Nephron (organoid): Measurements from ENCODE around the gene HDAC10.

ENCODE experiments used
- H3K27ac Mint-ChIP-seq, 3 experiments: 2 replicates each; pipeline ENCODE4 v1.8.0; 2020; ENCODE audit warnings: mixed read lengths in 3 of 3, mild to moderate bottlenecking in 2 of 3, moderate library complexity in 1 of 3
- H3K27me3 Mint-ChIP-seq: 2 replicates; pipeline ENCODE4 v1.8.0; 2021; ENCODE audit warnings: low read depth, mild to moderate bottlenecking, moderate library complexity, mixed read lengths
- H3K36me3 Mint-ChIP-seq: 2 replicates; pipeline ENCODE4 v1.8.0; 2020; ENCODE audit warnings: low read depth, mixed read lengths
- H3K4me1 Mint-ChIP-seq: 2 replicates; pipeline ENCODE4 v1.8.0; 2020; ENCODE audit warnings: mixed read lengths
- H3K4me3 Mint-ChIP-seq, 3 experiments: 2 replicates each; pipeline ENCODE4 v1.8.0; 2020; ENCODE audit warnings: mild to moderate bottlenecking in 3 of 3, mixed read lengths in 3 of 3, moderate library complexity in 2 of 3
- H3K9me3 Mint-ChIP-seq: 2 replicates; pipeline ENCODE4 v1.8.0; 2020; ENCODE audit warnings: mixed read lengths
- TF ChIP-seq, protein P1 (sequence below), 3 experiments: fragments of 200-600 bp; sonication (generic); IDR thresholded peaks; one replicate each; pipeline ENCODE4 v1.5.0; 2021; ENCODE audit warnings: antibody characterized with exemption in 3 of 3; ENCODE audit not compliant: unreplicated experiment in 3 of 3

Gene HDAC10

GRCh38 chr22:50268655-50269113, 17.6 kb upstream of the HDAC10 start:
- H3K9me3 Mint-ChIP-seq: no peaks in the 10 kb centered on the region

GRCh38 chr22:50267591-50268390, 16.7 kb upstream of the HDAC10 start:
- H3K4me1 Mint-ChIP-seq: peaks cover 4% of the 10 kb centered on the region
- TF ChIP-seq, protein P1, sequence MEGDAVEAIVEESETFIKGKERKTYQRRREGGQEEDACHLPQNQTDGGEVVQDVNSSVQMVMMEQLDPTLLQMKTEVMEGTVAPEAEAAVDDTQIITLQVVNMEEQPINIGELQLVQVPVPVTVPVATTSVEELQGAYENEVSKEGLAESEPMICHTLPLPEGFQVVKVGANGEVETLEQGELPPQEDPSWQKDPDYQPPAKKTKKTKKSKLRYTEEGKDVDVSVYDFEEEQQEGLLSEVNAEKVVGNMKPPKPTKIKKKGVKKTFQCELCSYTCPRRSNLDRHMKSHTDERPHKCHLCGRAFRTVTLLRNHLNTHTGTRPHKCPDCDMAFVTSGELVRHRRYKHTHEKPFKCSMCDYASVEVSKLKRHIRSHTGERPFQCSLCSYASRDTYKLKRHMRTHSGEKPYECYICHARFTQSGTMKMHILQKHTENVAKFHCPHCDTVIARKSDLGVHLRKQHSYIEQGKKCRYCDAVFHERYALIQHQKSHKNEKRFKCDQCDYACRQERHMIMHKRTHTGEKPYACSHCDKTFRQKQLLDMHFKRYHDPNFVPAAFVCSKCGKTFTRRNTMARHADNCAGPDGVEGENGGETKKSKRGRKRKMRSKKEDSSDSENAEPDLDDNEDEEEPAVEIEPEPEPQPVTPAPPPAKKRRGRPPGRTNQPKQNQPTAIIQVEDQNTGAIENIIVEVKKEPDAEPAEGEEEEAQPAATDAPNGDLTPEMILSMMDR (IDR thresholded peaks at IDR 0.05; ENCODE audit: unreplicated experiment in 3 of 3): no peak
- peaks cover 17% of the 10 kb centered on the region for H3K27me3 Mint-ChIP-seq
- no peak overlapping the region for H3K27ac Mint-ChIP-seq
- no peaks in the 10 kb centered on the region for H3K9me3 Mint-ChIP-seq
- no peaks in the 10 kb centered on the region for H3K36me3 Mint-ChIP-seq
- H3K4me3 Mint-ChIP-seq: peak overlapping the region in 2 of 3 experiments; percentile 68 to 81

More at GRCh38 chr22:50268655-50269113, 17.6 kb upstream of the HDAC10 start:
- Mint-ChIP-seq H3K4me1 (peaks cover 5% of the 10 kb centered on the region), H3K36me3 (peaks cover under 1% of the 10 kb centered on the region), H3K4me3 (peak overlapping the region; percentile 55 to 81 (median 68)), H3K27ac (no peak overlapping the region), H3K27me3 (peaks cover 17% of the 10 kb centered on the region)
- TF ChIP-seq, protein P1 (IDR thresholded peaks at IDR 0.05; ENCODE audit: unreplicated experiment in 3 of 3): no peak

- Mint-ChIP-seq H3K27ac (no peak overlapping the region), H3K36me3 (no peaks in the 10 kb centered on the region)
Observed at GRCh38 chr22:50266994-50267393, 15.9 kb upstream of the HDAC10 start.

GRCh38 chr22:50264946-50265669, 14.0 kb upstream of the HDAC10 start:
- Mint-ChIP-seq H3K9me3 (no peaks in the 10 kb centered on the region), H3K27me3 (peaks cover 17% of the 10 kb centered on the region), H3K27ac (no peak overlapping the region), H3K36me3 (no peaks in the 10 kb centered on the region), H3K4me3 (peak overlapping the region in 2 of 3 experiments; percentile 22 to 67), H3K4me1 (peaks cover 4% of the 10 kb centered on the region)
- TF ChIP-seq, protein P1 (IDR thresholded peaks at IDR 0.05; ENCODE audit: unreplicated experiment in 3 of 3): no peak

More at GRCh38 chr22:50266994-50267393, 15.9 kb upstream of the HDAC10 start:
- no peaks in the 10 kb centered on the region for H3K9me3 Mint-ChIP-seq
- H3K27me3 Mint-ChIP-seq: peaks cover 22% of the 10 kb centered on the region
- no peak overlapping the region for H3K4me3 Mint-ChIP-seq
- TF ChIP-seq, protein P1 (IDR thresholded peaks at IDR 0.05; ENCODE audit: unreplicated experiment in 3 of 3): no peak
- peaks cover 4% of the 10 kb centered on the region for H3K4me1 Mint-ChIP-seq

DNA sequence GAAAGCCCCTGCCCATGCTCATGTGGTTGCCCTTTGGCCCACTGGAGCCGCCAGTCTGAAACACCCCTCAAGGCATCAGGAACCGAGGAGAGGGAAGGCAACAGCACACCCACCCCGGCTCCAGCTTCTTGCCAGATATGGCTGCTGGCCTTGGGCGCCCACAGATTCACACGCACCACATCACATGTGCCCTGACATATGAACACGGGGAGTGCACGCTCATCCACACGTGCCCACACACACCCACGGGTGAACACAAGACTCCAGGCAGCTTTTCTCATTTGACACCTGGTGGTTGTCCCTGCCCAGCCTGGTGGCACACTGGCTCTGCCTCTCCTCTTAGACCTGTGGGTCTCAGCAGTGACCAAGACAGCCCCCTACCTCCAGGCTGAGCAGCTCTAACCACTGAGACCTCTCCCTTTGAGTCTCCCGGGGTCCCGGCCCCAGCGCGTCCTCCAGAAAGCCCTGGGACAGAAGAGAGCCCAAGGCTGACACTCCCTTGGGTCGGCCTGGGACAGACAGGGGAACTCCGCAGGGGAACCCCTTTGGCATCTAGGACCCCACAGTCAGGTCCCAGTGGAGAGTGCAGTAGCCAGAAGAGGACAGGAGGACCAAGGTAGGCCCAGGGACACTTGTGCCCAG, 13.2 kb upstream of the HDAC10 start:
- H3K27ac Mint-ChIP-seq: no peak overlapping the region
- H3K4me3 Mint-ChIP-seq: peak overlapping the region in 2 of 3 experiments; percentile 11 to 23
- no peaks in the 10 kb centered on the region for H3K36me3 Mint-ChIP-seq
- H3K9me3 Mint-ChIP-seq: no peaks in the 10 kb centered on the region
- H3K27me3 Mint-ChIP-seq: peaks cover 14% of the 10 kb centered on the region
- TF ChIP-seq, protein P1 (IDR thresholded peaks at IDR 0.05; ENCODE audit: unreplicated experiment in 3 of 3): no peak
- H3K4me1 Mint-ChIP-seq: peaks cover 4% of the 10 kb centered on the region
